OCI-LY1 (cell line): ENCODE data around the gene MUC20.

Experiments used
- CTCF ChIP-seq: fragments of 200-600 bp; sonication (generic), shearing (Covaris generic); IDR thresholded peaks from 2 replicates; pipeline ENCODE4 v1.5.1; 2017; ENCODE audit warnings: mild to moderate bottlenecking, antibody characterized with exemption, low read length, moderate library complexity, mixed read lengths
- EZH2 ChIP-seq: fragments of 200-600 bp; sonication (generic), shearing (Covaris generic); IDR thresholded peaks from 2 replicates; pipeline ENCODE4 v1.8.0; 2017; ENCODE audit warnings: borderline replicate concordance, mixed run types, mild to moderate bottlenecking, antibody characterized with exemption, low read length, moderate library complexity, mixed read lengths

GRCh38 chr3:195715134-195715533 lies 5.6 kb upstream of the MUC20 start:
- TF ChIP-seq CTCF (no peak), EZH2 (no peak)
